Right lobe of liver (tissue), 6 donors: ENCODE data around the gene A4GALT. TPM values are rescaled to one million over a fixed set of nuclear protein-coding genes. Genes with fewer than 3 reads are reported as not detected.

ENCODE experiments used
- ATAC-seq, 4 donors: fragments of 200-7000 bp; cut with Tn5 transposase; one replicate each; pipeline ENCODE4 v1.9.1; 2020; ENCODE audit warnings: mild to moderate bottlenecking in 4 of 4, moderate library complexity in 4 of 4
- DNase-seq, 3 donors: peaks; one replicate each; pipeline ENCODE4 v3.0.0-alpha.2; 2020
- H3K27ac ChIP-seq, 3 donors: fragments of 200-600 bp; one replicate each; pipeline ENCODE4 v1.8.0; 2022
- H3K27me3 ChIP-seq, 2 donors: fragments of 200-600 bp; one replicate each; pipeline ENCODE4 v1.8.0; 2022
- H3K36me3 ChIP-seq, 4 donors: fragments of 200-600 bp; sonication (generic) in 1 of 4; one replicate each; pipeline versions ENCODE4 v1.5.1 to v1.8.0; 2017 to 2022; ENCODE audit warnings: control low read depth in 1 of 4
- H3K4me1 ChIP-seq, 4 donors: fragments of 200-600 bp; sonication (generic) in 1 of 4; one replicate each; pipeline versions ENCODE4 v1.5.1 to v1.8.0; 2017 to 2022; ENCODE audit warnings: control low read depth in 1 of 4
- H3K4me3 ChIP-seq, 3 donors: fragments of 200-600 bp; one replicate each; pipeline ENCODE4 v1.8.0; 2022
- H3K9me3 ChIP-seq, 4 donors: fragments of 200-600 bp; sonication (generic) in 1 of 4; one replicate each; pipeline versions ENCODE4 v1.5.1 to v1.8.0; 2017 to 2022; ENCODE audit warnings: control low read depth in 1 of 4
- CTCF ChIP-seq, 4 donors: fragments of 200-600 bp in 3 of 4; fragments of 450-650 bp in 1 of 4; IDR thresholded peaks; one replicate each; pipeline versions ENCODE4 v1.5.1 to v1.8.0; 2016 to 2022; ENCODE audit warnings: antibody characterized with exemption in 4 of 4, mild to moderate bottlenecking in 2 of 4
- POLR2A ChIP-seq: fragments of 450-650 bp; IDR thresholded peaks from one replicate; pipeline ENCODE4 v1.6.1; 2017; ENCODE audit warnings: antibody characterized with exemption, mild to moderate bottlenecking
- WGBS: methylation state at CpG from one replicate; pipeline ENCODE4 v1.1.6; 2018; ENCODE audit warnings: low coverage, low lambda C conversion rate; ENCODE audit not compliant: insufficient coverage; ENCODE audit errors: missing lambda C conversion rate; 5-methylcytosine and 5-hydroxymethylcytosine counted together
- intact Hi-C, 2 donors: fragments of 100-400 bp; cut with DNase I; formaldehyde crosslinking; loops; one replicate each; pipeline versions ENCODE4 v1.11.2 to v1.14.1; 2022
- total RNA-seq, 6 experiments: library from RNA; depleted of rRNA in 2 of 6; stranded (reverse); fragments of >200 nt in 2 of 6; fragmentation: NEBNext Ultra II Directional in 3 of 6; extraction: Animal tissue kit (Norgen Biotek cat#: 25700) in 3 of 6; gene quantifications; one replicate each; pipeline versions ENCODE4 v1.1.0 to v1.2.4, GENCODE V29; 2016 to 2023
- donor health status: DM: no; HTN: yes; CAD: no.
- donor health status: DM: no; HTN: no; CAD: no.
- donor health status: DM: no; HTN: no; CAD: no.
- donor health status: DM: no; HTN: yes; CAD: no.
- donor health status: DM: no; HTN: yes; CAD: no.

Gene A4GALT
- total RNA-seq, 6 experiments from 2014 or later: 0.86 to 3.7 (median 2.2) TPM

- TF ChIP-seq CTCF (IDR thresholded peaks at IDR 0.05) (no peak), POLR2A (no peak)
- peaks cover 0 to 42% (median 0%) of the 10 kb centered on the region in 4 donors for H3K4me1 ChIP-seq
- H3K27me3 ChIP-seq: peaks cover 3 to 6% of the 10 kb centered on the region in 2 donors
- ATAC-seq (no peak), DNase-seq (no peak)
- H3K36me3 ChIP-seq: no peaks in the 10 kb centered on the region
- H3K4me3 ChIP-seq: no peak overlapping the region
- H3K27ac ChIP-seq: no peak overlapping the region
- H3K9me3 ChIP-seq: no peaks in the 10 kb centered on the region
- intact Hi-C loops: no loop called here
- WGBS: 74% methylated on average over 4 of the region's 6 CpGs
Observed at GRCh38 chr22:42716221-42716620, 4.4 kb downstream of the A4GALT start.

GRCh38 chr22:42714768-42715390 is 5.8 kb downstream of the A4GALT start:
- Histone ChIP-seq H3K9me3 (no peaks in the 10 kb centered on the region), H3K27ac (no peak overlapping the region), H3K27me3 (no peaks in the 10 kb centered on the region), H3K36me3 (no peaks in the 10 kb centered on the region), H3K4me1 (peaks cover 0 to 37% (median 0%) of the 10 kb centered on the region in 4 donors), H3K4me3 (no peak overlapping the region)
- intact Hi-C loops: no loop called here
- 80% methylated on average over 4 of the region's 4 CpGs for WGBS
- TF ChIP-seq POLR2A (no peak), CTCF (IDR thresholded peaks at IDR 0.05) (no peak)
- DNase-seq (no peak), ATAC-seq (no peak)

GRCh38 chr22:42714308-42714707 is 6.4 kb downstream of the A4GALT start:
- no peak for TF ChIP-seq POLR2A
- TF ChIP-seq CTCF (IDR thresholded peaks at IDR 0.05): no peak
- no peaks in the 10 kb centered on the region for H3K36me3 ChIP-seq
- no peak overlapping the region for H3K27ac ChIP-seq
- H3K27me3 ChIP-seq: no peaks in the 10 kb centered on the region
- H3K4me3 ChIP-seq: no peak overlapping the region
- ATAC-seq (peak; percentile 38 to 80 (median 55)), DNase-seq (no peak)
- H3K4me1 ChIP-seq: peaks cover 0 to 32% (median 0%) of the 10 kb centered on the region in 4 donors
- WGBS: 74% methylated on average over 6 of the region's 7 CpGs
- no peaks in the 10 kb centered on the region for H3K9me3 ChIP-seq
- intact Hi-C loops: no loop called here

GRCh38 chr22:42711895-42712837 is 8.5 kb downstream of the A4GALT start:
- Histone ChIP-seq H3K9me3 (no peaks in the 10 kb centered on the region), H3K36me3 (no peaks in the 10 kb centered on the region), H3K27me3 (no peaks in the 10 kb centered on the region), H3K4me3 (no peak overlapping the region), H3K4me1 (peaks cover 0 to 16% (median 0%) of the 10 kb centered on the region in 4 donors), H3K27ac (no peak overlapping the region)
- DNase-seq (no peak), ATAC-seq (peak in 2 of 4 donors; percentile 29 to 34)
- intact Hi-C loops: no loop called here
- no peak for TF ChIP-seq POLR2A
- TF ChIP-seq CTCF (IDR thresholded peaks at IDR 0.05): no peak
- 63% methylated on average over 15 of the region's 19 CpGs for WGBS
